Measurements from ENCODE around the gene SF3B2. TPM values are rescaled to one million over a fixed set of nuclear protein-coding genes. Genes with fewer than 3 reads are reported as not detected.

SF3B2 gene
- total and polyA plus RNA-seq, 9 of the 15 experiments (the other 6 are each of a cell fraction or from before 2014, with no cell fraction given) = 58.3 to 248 (median 157) TPM

DNA sequence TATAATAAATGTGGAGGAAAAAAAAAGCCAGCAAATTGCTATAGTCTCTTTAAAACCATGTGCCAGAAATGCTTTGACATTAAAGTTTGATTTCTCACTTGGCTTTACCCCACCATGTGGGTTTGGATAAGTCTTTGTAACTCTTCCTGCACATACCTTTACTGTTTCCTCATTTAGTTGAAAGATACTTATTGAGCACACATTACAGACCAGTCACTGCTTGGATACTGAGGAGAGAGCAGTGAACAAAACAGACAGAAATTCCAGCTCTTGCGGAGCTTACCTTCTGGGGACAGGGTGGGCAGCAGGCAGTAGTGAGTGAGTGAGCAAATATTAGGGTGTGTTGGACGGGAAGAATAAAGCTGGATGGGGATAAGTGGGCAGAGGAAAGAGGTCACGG lies 31.6 kb downstream of the SF3B2 start:
- no TSS peak for BruUV-seq (replicated peaks)
- POLR2A ChIA-PET = interaction anchor here (0.6 to 1.8 kb wide), 4 partner anchors 11 to 56 kb away, joined by 3 to 8 read pairs (median 4); partner anchors contain the start of gene PACS1

DNA sequence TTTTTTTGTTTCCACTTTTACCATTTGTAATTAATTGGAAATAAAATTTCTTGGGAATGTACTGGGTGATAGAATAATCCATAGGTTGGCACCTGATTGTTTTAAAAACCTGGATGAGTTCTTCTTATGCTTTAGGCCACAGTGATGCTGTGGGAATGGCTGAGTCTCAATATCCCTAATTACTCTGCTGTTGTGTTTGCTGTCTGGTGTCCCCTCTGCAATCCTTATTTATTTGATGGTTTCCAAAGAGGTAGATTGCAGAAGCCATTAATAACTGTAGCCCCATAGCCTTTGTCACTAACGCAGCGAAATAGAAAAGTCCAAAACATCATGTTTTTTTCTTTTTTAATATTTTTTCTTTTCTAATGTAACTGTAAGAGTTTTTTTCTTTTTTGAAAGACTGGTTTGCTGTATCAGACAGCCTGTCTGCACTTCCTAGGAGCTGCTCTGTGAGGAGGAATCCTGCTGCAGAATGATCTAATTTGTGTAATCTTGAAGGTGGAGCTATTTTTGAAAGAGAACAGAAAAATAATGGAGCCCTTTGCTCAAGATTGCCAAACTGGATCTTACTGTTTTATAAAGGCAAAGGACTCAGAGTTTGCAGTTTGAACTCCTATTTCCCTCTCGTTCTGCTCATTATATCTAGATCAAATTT lies 32.8 kb downstream of the SF3B2 start:
- Histone ChIP-seq H4K20me1 (replicated peaks; ENCODE audit: control insufficient read depth, insufficient read depth, low read length) (no peaks in the 10 kb centered on the region), H3K9ac (ENCODE audit: insufficient read depth in 1 of 2, low read depth in 2 of 2, low read length in 2 of 2) (no peak overlapping the region), H3K4me3 (no peak overlapping the region), H3K27ac (ENCODE audit: extremely low read depth, low read depth, low read length) (no peak overlapping the region), H3K9me3 (replicated peaks; ENCODE audit: control insufficient read depth, insufficient read depth, low read depth, low read length) (no peaks in the 10 kb centered on the region), H3K4me1 (replicated peaks in 1 of 2; ENCODE audit: control insufficient read depth in 2 of 2, insufficient read depth in 2 of 2, low read length in 2 of 2) (peaks cover 9 to 38% of the 10 kb centered on the region in 2 experiments), H3K79me2 (ENCODE audit: control insufficient read depth, insufficient read depth, low read length) (peaks cover 48% of the 10 kb centered on the region), H2AFZ (ENCODE audit: low read depth, low read length) (no peak overlapping the region), H3K36me3 (ENCODE audit: control insufficient read depth, insufficient read depth, low read length) (no peaks in the 10 kb centered on the region), H3K4me2 (ENCODE audit: insufficient read depth, low read length) (no peak overlapping the region), H3K27me3 (ENCODE audit: control insufficient read depth in 2 of 2, insufficient read depth in 2 of 2, low read length in 2 of 2) (no peaks in the 10 kb centered on the region), H3K9me1 (ENCODE audit: control insufficient read depth, insufficient read depth, low read length) (no peaks in the 10 kb centered on the region)
- TF ChIP-seq, protein P1, sequence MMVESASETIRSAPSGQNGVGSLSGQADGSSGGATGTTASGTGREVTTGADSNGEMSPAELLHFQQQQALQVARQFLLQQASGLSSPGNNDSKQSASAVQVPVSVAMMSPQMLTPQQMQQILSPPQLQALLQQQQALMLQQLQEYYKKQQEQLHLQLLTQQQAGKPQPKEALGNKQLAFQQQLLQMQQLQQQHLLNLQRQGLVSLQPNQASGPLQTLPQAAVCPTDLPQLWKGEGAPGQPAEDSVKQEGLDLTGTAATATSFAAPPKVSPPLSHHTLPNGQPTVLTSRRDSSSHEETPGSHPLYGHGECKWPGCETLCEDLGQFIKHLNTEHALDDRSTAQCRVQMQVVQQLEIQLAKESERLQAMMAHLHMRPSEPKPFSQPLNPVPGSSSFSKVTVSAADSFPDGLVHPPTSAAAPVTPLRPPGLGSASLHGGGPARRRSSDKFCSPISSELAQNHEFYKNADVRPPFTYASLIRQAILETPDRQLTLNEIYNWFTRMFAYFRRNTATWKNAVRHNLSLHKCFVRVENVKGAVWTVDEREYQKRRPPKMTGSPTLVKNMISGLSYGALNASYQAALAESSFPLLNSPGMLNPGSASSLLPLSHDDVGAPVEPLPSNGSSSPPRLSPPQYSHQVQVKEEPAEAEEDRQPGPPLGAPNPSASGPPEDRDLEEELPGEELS (CRISPR knock-in tag; IDR thresholded peaks at IDR 0.05; ENCODE audit: borderline replicate concordance) = no peak
- TF ChIP-seq HDAC8 (tag; IDR thresholded peaks at IDR 0.05) = no peak
- TF ChIP-seq MCM3 (IDR thresholded peaks at IDR 0.05) = no peak
- TF ChIP-seq, protein P2, sequence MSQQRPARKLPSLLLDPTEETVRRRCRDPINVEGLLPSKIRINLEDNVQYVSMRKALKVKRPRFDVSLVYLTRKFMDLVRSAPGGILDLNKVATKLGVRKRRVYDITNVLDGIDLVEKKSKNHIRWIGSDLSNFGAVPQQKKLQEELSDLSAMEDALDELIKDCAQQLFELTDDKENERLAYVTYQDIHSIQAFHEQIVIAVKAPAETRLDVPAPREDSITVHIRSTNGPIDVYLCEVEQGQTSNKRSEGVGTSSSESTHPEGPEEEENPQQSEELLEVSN (IDR thresholded peaks at IDR 0.05; ENCODE audit: borderline replicate concordance in 1 of 2, extremely low read depth in 1 of 2, insufficient read depth in 1 of 2, insufficient read length in 1 of 2, low read depth in 1 of 2, low read length in 1 of 2, poor library complexity in 1 of 2, severe bottlenecking in 1 of 2) = no peak
- no peak for TF ChIP-seq BCOR (IDR thresholded peaks at IDR 0.05)
- TF ChIP-seq, protein P3, sequence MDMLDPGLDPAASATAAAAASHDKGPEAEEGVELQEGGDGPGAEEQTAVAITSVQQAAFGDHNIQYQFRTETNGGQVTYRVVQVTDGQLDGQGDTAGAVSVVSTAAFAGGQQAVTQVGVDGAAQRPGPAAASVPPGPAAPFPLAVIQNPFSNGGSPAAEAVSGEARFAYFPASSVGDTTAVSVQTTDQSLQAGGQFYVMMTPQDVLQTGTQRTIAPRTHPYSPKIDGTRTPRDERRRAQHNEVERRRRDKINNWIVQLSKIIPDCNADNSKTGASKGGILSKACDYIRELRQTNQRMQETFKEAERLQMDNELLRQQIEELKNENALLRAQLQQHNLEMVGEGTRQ (CRISPR knock-in tag; IDR thresholded peaks at IDR 0.05) = no peak
- no peak for TF ChIP-seq CHCHD3 (CRISPR knock-in tag; IDR thresholded peaks at IDR 0.05)
- no peak for TF ChIP-seq GATA2 (CRISPR knock-in tag; IDR thresholded peaks at IDR 0.05)
- no peak for TF ChIP-seq BACH1 (tag; IDR thresholded peaks at IDR 0.05)
- intact Hi-C loops (cut with micrococcal nuclease) = no loop called here
- in situ Hi-C loops (cut with MboI) = no loop called here
- POLR2A ChIA-PET = interaction anchor here (0.6 to 1.8 kb wide), 7 partner anchors 11 to 64 kb away, joined by 3 to 4 read pairs (median 4); partner anchors contain the start of gene PACS1
- 85% methylated on average over 3 of the region's 3 CpGs for WGBS (ENCODE audit: insufficient coverage, low coverage, missing lambda C conversion rate)
- BruUV-seq (replicated peaks) = no TSS peak
- CTCF ChIA-PET (ENCODE audit: low intra/inter-chr PET ratio) = no interaction called here
- no peak for DNase-seq (ENCODE audit: extremely low read depth in 1 of 4, low spot score in 3 of 4)
- no peak for ATAC-seq
- no peak for FAIRE-seq

More for the DNA sequence above, 31.6 kb downstream of the SF3B2 start:
- Histone ChIP-seq H3K4me1 (replicated peaks in 1 of 2; ENCODE audit: control insufficient read depth in 2 of 2, insufficient read depth in 2 of 2, low read length in 2 of 2) (peaks cover 13 to 46% of the 10 kb centered on the region in 2 experiments), H3K9me1 (ENCODE audit: control insufficient read depth, insufficient read depth, low read length) (no peaks in the 10 kb centered on the region), H4K20me1 (replicated peaks; ENCODE audit: control insufficient read depth, insufficient read depth, low read length) (0 out of 2 replicates have a peak, but pooled peaks cover 3% of the 10 kb centered on the region), H3K27me3 (ENCODE audit: control insufficient read depth in 2 of 2, insufficient read depth in 2 of 2, low read length in 2 of 2) (no peaks in the 10 kb centered on the region), H3K36me3 (ENCODE audit: control insufficient read depth, insufficient read depth, low read length) (no peaks in the 10 kb centered on the region), H3K27ac (ENCODE audit: extremely low read depth, low read depth, low read length) (no peak overlapping the region), H2AFZ (ENCODE audit: low read depth, low read length) (no peak overlapping the region), H3K4me2 (ENCODE audit: insufficient read depth, low read length) (0 out of 2 replicates have a peak overlapping the region, but pooled peaks have one; percentile 1), H3K9ac (ENCODE audit: insufficient read depth in 1 of 2, low read depth in 2 of 2, low read length in 2 of 2) (peak overlapping the region in 1 of 2 experiments; percentile 15; a peak in 1 of 4 replicates), H3K4me3 (no peak overlapping the region), H3K9me3 (replicated peaks; ENCODE audit: control insufficient read depth, insufficient read depth, low read depth, low read length) (no peaks in the 10 kb centered on the region), H3K79me2 (ENCODE audit: control insufficient read depth, insufficient read depth, low read length) (peaks cover 55% of the 10 kb centered on the region)
- in situ Hi-C loops (cut with MboI) (no loop called here), intact Hi-C loops (cut with micrococcal nuclease) (no loop called here)
- FAIRE-seq (no peak), ATAC-seq (no peak), DNase-seq (ENCODE audit: extremely low read depth in 1 of 4, low spot score in 3 of 4) (no peak)
- CTCF ChIA-PET (ENCODE audit: low intra/inter-chr PET ratio) = no interaction called here
- no peak for TF ChIP-seq KLF10 (CRISPR knock-in tag; IDR thresholded peaks at IDR 0.05)
- no peak for TF ChIP-seq SMARCB1 (IDR thresholded peaks at IDR 0.05; ENCODE audit: insufficient read length, low read depth)
- 59% methylated on average over 3 of the region's 3 CpGs for WGBS (ENCODE audit: insufficient coverage, low coverage, missing lambda C conversion rate)

Data from K562 (cell line).